ENCODE results near the gene GNAQ.

- TF ChIP-seq CTCF (IDR thresholded peaks at IDR 0.05; ENCODE audit: poor library complexity), result no peak
- TF ChIP-seq EZH2 (IDR thresholded peaks at IDR 0.05; ENCODE audit: borderline replicate concordance), result no peak
- TF ChIP-seq EZH2phosphoT487 (IDR thresholded peaks at IDR 0.05; ENCODE audit: low read depth, severe bottlenecking, unreplicated experiment), result no peak
These were observed 354.2 kb downstream of the GNAQ start for GRCh38 chr9:77677397-77677796.
